NCI-H1092 treated with DMSO at 0.1 percent for 48 hours (cell line): ENCODE results near the gene ZSCAN20.
A peak's percentile ranks its signal among the peaks of the same experiment; 100 is the strongest.

ENCODE experiments used
- DNase-seq: peaks from one replicate; lab custom pipeline; 2025; lab: John Stamatoyannopoulos, UW

The ZSCAN20 gene

DNA sequence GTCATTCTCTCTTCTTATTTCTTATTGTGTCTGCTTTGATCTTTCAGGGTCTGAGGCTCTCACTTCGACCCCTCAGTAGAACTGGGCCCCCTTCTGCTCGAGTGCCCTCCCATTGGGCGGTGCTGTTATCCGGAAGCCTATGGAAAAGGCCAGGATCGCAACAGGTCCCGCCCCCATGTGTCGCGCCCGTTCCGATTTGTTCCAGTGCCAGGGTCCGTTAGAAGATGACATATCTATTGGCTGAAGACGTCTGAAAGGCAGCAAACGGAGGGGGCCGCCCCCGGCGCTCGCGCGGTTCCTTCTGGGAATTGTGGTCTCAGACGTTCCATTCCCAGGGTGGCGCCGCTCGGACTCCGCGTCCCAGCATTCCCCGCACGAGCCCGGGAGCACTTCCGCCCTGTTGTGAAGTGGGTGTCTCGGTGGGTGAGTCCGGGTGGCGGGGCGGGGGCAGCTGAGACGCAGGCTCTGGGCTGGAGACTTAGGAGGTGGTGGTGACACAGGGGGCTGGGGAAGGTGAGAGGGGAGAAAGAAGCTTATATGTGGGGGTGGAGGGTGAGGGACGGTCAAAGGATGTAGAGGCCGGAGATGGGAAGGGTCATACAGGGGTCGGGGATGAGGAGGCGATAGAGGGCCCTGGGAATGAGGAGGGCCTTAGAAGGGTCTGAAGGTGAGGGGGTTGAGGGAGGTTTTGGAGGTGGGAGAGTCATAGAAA is at the start of gene ZSCAN20:
TSS of gene ZSCAN20 (plus strand) at position 377 of the 712 bp plus-strand sequence. CDS start 6,644 bp downstream, outside the sequence.
- DNase-seq = peak; percentile 100

DNA sequence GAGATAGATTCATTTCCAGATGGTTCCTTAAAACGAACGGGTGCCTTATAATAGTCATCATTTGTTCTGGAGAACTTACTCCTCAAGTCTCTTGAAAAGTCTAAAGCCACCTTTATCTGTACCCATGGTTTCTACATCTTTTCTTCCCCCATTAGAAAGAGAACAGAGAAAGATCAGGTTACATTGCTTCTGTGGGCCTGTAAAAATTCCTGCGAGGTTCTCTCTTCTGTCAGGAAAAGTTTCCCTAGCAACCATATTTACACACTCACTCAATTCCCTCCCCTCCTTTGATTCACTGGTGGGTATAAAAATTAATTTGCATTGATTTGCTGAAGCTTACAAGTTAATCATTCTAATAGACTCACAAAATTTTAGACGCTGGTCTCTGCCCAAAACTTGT is 48.2 kb upstream of the ZSCAN20 start:
- DNase-seq = no peak

DNA sequence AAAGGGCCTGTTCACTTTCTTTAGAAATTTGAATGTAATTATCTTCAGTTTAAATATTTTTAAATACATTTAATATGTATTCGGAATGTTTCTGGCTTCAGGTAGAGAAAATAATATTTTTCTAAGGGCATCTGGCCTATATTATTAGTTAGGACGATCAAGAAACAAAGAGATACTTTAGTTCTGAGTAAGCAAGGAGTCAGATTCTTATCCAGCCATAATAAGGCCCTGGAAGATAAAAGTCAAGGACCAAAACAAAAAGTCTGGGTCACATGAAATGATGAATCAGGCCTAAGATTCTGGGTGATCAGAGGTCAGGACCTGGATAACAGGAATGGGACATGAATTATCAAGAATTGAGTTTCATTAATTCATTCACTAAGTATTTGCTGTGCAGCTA is 47.8 kb upstream of the ZSCAN20 start:
- DNase-seq = no peak

DNA sequence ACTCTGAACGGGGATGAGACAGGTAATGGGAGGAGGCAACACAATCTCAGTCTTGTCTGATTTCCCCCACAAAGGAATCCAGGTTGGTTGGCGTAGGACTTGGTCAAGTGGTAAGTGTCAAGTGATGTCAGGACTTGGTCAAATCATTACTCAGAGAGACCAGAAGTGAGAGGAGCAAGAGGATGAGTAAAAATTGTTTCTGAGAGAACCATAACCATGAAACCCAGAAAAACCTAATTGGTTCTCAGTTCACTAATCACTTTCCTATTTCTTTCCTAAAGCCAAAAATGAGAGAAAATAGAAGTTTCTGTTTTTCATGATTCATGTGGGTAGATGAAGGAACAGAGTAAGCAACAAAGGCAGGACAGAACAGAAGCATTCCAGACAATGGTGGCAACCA is 46.5 kb upstream of the ZSCAN20 start:
- DNase-seq = no peak

DNA sequence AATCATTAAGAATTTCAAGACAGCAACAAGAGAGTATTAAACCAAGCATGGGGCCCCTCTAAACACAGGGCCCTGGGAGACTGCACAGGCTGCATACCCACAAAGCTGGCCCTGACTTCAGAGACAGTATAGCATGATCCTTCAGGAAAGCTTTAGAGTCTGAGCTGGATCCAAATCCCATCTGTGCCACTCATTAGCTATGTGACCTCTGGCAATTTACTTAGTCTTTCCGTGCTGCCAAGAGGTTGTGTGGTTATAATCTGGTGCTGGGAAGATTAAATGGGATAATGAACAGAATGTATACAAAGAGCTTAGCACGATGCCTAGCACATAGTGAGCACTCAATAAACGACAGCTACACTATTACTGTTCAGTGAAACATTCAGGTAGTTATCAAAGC is 45.5 kb upstream of the ZSCAN20 start:
- no peak for DNase-seq

DNA sequence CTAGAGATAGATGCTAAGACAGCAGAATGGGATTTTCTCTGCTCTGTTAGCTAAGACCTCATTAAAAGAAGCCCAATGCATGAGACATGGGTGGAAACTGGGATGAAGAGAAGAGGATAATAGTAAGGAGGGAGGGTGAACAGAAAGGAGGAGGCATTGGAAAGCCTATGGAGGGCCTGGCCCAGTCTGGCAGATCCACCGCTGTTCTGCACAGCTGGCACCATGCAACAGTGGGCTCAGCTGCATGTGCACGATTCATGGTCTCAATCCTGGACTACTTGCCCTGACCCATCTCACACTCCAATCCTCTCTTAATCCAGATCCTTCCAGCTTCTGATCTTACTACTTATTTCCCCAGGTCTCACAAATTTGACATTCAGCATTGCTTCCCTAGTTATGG is 43.8 kb upstream of the ZSCAN20 start:
- DNase-seq = no peak

DNA sequence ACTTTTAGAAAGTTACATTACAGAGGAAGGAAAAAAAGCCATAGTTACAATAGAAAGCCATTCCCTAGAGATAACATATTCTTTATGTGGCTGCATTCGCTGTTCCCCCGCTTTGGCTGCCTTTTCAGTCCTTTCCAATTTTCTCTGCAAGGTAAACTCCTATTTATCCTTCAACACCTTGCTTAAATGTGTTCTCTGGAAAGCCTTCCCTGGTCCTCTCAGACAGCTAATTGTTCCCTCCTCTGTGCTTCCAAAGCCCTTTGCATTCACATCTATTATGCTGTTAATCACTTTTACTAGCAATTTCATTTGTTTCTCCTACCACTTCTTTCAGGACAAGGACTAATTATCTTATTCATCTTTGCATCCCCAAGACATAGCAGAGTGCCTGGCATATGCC is 43.1 kb upstream of the ZSCAN20 start:
- DNase-seq = no peak

DNA sequence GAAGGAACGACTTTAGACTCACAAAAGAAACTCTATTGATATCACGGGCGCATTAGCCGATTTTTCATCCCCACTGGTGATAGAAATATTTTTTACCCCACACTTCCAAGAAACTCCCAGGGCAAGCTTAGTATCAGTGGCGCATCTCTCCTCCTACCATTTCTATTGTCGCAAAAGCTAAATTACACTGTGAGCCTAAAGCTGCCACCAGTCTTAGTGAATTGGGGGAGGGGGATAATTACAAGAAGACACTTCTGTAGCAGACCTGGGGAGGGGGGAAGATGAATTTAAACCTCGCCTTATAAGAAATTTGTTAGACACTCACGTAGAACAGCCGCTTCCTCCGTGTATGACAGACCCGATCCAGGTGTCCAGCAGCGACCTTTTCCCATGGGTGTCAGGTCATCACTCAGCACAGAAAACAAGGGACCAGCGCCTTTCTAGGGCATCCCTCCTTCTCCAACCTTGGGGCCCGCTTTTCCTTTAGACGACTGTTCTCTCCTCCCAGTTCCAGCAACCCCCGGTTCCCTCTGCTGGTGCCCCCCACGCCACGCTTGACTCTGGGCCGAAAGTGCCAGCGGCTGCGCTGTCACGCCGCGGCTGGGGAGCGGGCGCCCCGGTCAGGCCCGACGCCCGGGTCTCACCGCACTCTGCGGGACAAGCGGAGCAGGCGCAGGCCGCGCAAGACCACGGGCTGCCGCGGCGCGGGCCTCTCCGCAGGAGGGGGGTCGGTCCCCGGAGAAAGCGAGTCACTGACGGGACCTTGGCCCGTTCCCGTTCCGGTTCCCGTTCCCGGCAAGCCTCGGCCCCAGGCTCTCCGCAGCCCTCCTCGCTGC is 42.4 kb upstream of the ZSCAN20 start:
- peak; percentile 21 for DNase-seq

DNA sequence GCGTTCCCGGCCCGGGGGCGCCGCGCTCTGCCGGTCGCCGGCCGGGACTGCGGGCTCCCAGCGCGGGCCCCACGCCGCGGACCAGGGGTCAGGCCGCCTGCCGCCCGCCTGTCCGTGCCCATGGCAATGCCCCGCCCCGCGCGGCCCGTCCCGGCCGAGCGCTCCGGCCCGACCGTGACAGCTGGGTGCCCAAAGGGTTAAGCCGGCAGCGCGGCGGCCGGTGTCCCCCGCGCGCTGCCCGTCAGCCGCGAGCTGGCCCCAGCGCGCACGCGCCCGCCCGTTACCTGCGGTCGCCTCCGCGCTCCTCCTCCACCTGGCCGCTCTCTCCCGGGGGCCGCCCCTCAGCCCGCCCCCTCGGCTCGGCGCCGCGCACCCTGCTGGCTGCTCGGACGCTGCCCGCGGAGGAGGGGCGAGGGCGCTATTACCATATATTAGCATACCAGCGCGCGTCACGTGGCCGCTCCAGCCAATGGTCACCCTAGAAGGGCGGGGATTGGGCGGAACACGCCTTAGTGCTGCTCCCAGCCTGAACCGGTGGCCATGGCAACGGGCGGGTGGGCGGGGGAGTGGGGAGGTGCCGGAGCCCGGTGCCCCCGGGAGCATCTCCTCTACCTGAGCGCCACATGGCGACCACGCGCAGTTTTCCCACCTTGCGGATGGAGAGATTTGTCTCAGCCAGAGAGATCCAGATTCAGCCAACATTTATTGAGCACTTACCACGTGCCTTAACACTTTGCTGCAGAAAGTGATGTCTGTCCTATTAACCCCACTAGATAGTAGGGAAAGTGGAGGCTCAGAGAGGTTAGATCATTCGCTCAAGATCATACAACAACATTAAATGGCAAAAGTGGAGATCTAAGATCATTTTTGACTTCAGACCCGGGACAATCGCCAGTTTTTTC is 41.5 kb upstream of the ZSCAN20 start, which contains the start of gene PHC2:
TSS of gene PHC2 (minus strand) at position 404 of the 902 bp plus-strand sequence. CDS start 55,556 bp downstream, outside the sequence.
- peak; percentile 99 for DNase-seq

DNA sequence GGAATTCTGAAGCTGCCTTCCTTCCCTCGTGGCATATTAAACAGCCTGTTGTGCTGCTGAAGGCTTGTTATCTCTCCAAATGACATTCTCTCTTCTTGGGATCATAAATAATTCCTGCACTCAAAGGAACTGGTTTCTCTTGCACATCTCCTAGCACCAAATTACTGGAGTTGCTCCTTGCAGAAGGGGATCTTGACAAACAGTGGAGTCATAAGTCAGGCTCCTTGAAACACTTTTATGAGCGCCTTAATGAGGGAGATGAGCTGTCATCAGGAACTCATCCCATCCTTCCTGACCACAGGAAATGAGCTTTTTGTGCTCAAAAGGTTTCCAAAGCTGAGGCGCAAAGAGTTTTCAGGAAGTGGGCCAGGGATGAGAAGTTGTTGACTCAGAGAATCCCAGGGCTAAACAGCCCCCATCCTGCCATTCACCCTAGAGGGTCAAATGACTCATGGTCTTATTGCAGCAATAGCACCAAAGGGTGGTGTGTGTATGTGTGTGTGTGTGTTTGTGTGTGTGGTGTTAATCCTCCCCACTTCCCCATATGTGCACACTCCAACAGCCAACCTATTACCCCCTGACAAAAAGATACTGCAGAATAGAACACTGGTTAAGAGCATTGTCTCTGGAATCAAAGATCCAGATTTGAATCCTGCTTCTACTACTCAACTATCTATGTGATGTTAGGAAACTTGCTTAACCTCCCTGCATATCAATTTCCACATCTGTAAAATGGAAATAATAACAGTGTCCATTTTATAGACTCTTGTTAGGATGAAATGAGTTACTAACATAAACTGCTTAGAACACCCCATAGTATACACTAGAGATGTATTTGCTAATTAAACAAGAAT is 38.7 kb upstream of the ZSCAN20 start:
- DNase-seq = no peak

DNA sequence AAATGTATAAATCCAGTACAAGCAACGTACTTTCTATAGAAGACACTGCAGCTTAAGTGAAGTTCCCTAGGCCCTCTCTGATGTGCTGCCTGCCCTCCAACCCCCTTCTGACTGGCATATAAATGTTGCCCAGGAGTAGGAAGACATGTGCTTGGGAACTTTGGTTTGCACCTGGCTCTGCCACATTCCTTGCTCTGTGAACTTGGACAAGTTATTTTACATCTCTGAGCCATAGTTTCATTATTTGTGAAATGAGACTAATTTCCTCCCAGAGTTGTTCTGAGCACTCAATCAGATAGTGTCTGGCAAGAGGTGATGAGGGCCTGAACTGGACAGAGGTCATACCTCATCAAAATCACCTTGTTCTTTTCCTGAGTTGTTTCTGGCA is 38.1 kb upstream of the ZSCAN20 start:
- no peak for DNase-seq

DNA sequence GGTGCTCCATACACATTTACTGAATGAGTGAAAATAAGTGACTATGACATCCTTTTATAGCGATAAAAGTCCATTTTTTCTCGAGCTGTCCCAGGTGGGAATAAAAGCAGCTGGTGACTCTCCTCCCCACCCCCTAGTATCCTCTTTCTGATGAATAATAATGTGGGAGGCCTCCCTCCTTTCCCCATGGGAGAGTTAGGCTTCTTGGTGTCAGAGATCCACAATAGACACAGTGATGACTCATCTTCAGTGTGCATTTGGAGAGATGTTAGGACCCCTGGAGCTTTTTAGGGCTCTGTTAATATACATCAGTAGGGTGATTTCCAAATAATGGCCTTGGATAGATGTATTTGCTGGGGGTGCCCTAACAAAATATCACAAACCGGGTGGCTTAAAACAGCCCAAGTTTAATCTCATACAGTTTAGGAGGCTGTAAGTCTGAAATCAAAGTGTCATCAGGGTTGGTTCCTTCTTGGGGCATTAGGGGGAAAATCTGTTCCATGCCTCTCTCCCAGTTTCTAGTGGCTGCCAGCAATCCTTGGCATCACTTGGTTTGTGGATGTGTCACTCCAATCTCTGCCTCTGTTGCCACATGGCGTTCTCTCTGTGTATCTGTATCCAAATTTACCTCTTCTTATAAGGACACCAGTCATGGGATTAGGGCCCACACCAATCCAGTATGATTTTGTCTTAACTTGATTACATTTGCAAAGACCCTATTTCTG is 37.2 kb upstream of the ZSCAN20 start:
- DNase-seq = no peak

DNA sequence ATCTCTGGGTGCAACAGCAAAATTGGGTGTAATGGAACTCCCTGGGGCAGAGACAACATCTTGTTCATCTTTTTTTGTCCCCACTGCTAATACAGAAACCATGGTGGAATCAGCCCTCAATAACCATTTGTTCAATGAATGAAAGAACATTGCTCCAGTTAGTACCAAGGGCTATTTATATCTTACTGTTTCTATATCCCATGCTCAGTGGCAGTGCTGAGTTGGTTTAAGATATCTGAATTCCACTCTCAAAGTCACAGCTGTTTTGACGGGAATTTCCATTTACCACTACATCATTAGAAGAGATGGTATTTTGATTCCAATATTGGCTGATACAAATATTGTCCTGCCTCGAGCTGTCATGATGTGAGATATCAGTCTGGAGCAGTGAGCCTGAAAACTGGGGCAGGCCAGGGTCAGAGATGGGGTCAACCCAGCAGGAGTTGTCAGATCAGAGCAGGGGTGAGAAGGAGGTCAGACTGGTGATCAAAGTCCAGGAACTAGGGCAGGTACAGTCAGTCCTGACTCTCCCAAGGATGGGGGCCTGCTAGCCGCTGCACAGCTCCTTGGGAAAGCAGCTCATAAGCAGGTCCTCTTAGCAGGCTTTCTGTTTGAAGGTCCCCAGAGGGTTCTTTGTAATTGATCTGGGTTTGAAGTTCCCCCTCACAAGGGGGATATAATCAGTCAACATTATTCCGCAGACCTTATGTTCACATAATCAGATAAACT is 35.7 kb upstream of the ZSCAN20 start:
- DNase-seq = no peak

DNA sequence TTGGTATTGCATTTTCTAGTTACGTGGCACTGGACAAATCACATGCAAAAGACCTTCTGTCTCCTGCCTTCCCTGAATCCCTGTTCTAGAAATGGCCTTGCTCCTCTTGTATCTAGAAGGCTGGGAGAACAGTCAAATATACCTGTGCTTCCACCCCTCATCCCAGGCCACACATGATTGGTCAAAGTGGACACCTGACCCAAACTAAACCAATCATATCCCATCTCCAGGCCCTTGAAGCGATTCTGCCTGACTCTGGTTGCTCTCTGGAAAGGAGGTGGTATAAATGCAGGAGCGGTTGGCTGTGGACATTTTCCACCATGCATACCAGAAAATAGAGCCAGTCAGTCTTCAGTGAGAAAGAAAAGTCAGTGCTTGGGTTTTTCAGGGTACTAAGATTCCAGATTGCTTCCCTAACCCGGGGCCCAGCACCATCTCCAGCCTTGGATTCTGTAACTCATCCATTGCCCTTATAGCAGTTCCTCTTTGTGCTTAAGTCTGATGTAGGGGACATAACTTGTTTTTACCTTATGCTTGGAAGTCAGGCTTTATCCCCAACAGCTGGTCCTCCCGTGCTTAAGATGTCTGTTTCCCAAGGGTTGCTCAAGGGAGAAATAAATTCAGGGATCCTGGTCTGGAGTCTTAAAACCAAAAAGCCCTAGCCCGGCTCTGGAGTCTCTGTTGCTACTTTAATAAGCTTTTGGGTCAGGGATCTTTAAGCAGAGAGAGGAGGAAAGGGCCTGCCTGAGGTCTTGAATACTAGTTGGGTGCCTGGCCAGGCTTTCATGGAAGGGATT is 33.9 kb upstream of the ZSCAN20 start:
- no peak for DNase-seq

DNA sequence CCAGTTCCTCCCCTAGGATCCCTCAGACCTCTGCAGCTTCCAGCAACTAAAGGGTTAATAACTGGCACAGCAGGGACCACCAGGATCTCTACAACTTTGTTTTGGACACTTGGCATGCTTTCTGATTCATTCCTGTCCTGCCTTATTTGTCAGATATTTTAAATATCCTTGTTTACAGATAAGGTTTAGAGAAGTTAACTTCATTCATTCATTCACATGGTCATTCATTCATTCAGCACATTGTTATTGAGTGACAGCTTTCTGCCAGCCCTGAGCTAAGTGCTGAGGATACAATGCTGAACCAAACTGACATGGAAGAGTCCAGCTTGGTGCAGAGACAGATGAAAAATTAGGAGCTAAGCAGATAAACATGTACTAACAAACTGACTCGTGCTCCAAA is 32.8 kb upstream of the ZSCAN20 start:
- no peak for DNase-seq

DNA sequence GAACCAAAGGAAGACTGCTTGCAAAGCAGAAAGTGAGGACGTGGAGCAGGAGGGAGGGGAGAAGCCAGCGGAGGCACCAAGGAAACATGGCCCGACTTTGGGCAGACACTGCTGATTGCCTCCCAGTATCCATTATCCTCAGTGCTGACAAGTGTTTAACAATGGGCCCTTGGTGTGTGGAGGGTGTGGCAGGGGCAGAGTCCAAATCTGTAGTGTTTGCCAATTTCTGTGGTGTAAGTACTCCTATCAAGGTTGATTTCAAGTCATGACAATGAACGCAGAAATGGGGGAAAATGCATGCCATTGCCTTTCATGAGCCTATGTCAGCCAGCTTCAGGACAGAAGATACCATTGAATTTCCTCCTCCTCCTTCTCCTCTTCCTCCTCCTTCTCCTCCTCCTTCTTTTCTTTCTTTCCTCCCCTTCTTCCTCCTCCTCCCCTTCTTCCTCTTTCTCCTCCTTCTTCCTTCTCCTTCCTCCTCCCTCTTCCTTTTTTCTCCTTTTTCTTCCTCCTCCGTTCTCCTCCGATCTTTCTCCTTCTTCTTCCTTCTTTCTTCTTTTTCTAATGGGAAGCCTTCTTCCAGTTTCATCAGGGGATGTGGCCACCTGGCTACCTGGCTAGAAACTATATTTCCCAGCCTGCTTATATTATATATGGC is 31.2 kb upstream of the ZSCAN20 start:
- DNase-seq = no peak

DNA sequence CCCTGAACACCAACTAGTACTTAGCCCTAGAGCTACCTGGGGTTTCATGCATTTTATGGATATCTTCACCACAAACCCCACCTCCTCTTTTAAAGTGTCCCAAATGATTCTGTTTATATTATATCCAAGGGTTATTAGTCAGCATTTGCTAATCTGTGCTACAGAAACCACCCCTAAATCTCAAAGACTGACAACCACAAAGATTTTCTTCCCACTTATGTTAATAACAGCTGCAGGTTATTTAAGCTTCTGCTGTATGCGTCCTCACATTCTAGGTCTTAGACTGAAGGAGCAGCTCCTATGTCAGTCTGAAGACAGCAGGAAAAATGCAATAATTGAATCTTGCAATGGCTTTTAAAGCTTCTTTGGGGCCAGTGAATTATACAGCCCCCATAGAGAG is 30.3 kb upstream of the ZSCAN20 start:
- DNase-seq = no peak

DNA sequence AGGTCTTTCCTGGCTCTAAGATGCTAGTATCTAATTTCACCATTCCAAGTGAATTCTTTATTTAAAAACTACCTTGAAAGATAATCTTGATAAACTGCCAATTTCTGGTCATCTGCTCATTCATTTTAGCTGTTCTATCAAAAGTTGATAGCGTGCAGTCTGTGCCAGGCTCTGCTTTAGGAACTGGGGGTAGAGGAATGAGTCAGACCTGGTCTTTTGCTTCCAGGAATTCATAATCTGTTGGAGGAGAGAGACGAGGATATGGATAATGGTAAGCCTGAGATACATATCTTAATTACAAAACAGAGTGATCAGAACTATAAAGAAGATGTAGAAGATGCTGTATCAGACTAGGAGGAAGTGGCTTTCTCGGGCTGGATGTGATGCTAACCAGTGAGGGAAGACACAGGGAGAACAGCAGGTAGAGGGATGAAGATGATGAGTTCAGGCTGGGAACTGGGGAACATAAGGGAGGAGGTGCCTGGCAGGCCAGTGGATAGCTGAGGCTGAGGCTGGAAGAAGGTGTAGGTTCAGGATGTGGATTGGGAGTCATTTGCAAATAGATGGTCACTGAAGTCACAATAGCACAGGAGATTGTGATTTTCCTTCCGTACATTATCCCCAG is 29.3 kb upstream of the ZSCAN20 start:
- DNase-seq = no peak
